HepG2 (cell line): ENCODE results near the gene PPP1R9A. TPM values are rescaled to one million over a fixed set of nuclear protein-coding genes. Genes with fewer than 3 reads are reported as not detected.

Source experiments
- BHLHE40 ChIP-seq: IDR thresholded peaks from 2 replicates; pipeline ENCODE4 v1.6.1; 2011; ENCODE audit warnings: low read length, improper control_type of control experiment
- CREB1 ChIP-seq, 2 experiments: fragments of 450-650 bp in 1 of 2; IDR thresholded peaks; 2 replicates each; pipeline ENCODE4 v1.6.1; 2016 to 2017; ENCODE audit warnings: control low read depth in 1 of 2, mild to moderate bottlenecking in 1 of 2, missing compliant biosample characterization in 1 of 2, missing genetic modification characterization in 1 of 2
- GABPA ChIP-seq, 2 experiments: IDR thresholded peaks; 2 replicates each; pipeline ENCODE4 v1.6.1; 2011 to 2016; ENCODE audit warnings: low read depth in 2 of 2, low read length in 1 of 2, missing biosample characterization in 1 of 2, missing genetic modification characterization in 1 of 2
- GZF1 ChIP-seq: sonication (generic); formaldehyde crosslinking; IDR thresholded peaks from 2 replicates; pipeline ENCODE4 v1.5.1; 2020; ENCODE audit warnings: mild to moderate bottlenecking, missing genetic modification reagents
- HES4 ChIP-seq: sonication (generic); formaldehyde crosslinking; IDR thresholded peaks from 2 replicates; pipeline ENCODE4 v1.9.0; 2021; ENCODE audit warnings: mild to moderate bottlenecking, missing genetic modification reagents, borderline replicate concordance
- KMT2B ChIP-seq: IDR thresholded peaks from 2 replicates; pipeline ENCODE4 v1.6.1; 2016; ENCODE audit warnings: missing genetic modification reagents, missing compliant biosample characterization
- NAIF1 ChIP-seq: sonication (generic); formaldehyde crosslinking; IDR thresholded peaks from 2 replicates; pipeline ENCODE4 v1.5.0; 2020; ENCODE audit warnings: mild to moderate bottlenecking, missing genetic modification reagents, borderline replicate concordance
- SNRNP70 ChIP-seq: fragments of 200-400 bp; formaldehyde crosslinking; IDR thresholded peaks from 2 replicates; pipeline ENCODE4 v1.6.1; 2017; ENCODE audit warnings: mild to moderate bottlenecking, low read depth, low read length, moderate library complexity
- STAG1 ChIP-seq: sonication (generic); formaldehyde crosslinking; IDR thresholded peaks from 2 replicates; pipeline ENCODE4 v1.4.0; 2020; ENCODE audit warnings: missing genetic modification reagents
- THAP7 ChIP-seq: sonication (generic); formaldehyde crosslinking; IDR thresholded peaks from 2 replicates; pipeline ENCODE4 v1.8.1; 2023; ENCODE audit warnings: mild to moderate bottlenecking, missing genetic modification reagents
- ZFP36 ChIP-seq: fragments of 150-350 bp; IDR thresholded peaks from 2 replicates; pipeline ENCODE4 v1.6.1; 2018; ENCODE audit warnings: borderline replicate concordance, low read length, low read depth; ENCODE audit not compliant: partially characterized antibody
- ZFY ChIP-seq: sonication (generic); formaldehyde crosslinking; IDR thresholded peaks from 2 replicates; pipeline ENCODE4 v1.4.0; 2020; ENCODE audit warnings: missing genetic modification reagents
- ZNF235 ChIP-seq: sonication (generic); formaldehyde crosslinking; IDR thresholded peaks from 2 replicates; pipeline ENCODE4 v1.8.1; 2023; ENCODE audit warnings: mild to moderate bottlenecking, missing genetic modification reagents, borderline replicate concordance
- ZNF276 ChIP-seq: sonication (generic); formaldehyde crosslinking; IDR thresholded peaks from 2 replicates; pipeline ENCODE4 v1.4.0; 2020; ENCODE audit warnings: mild to moderate bottlenecking, low read depth, missing genetic modification reagents
- ZNF724P ChIP-seq: sonication (generic); formaldehyde crosslinking; IDR thresholded peaks from 2 replicates; pipeline ENCODE4 v1.8.0; 2022; ENCODE audit warnings: missing genetic modification reagents, borderline replicate concordance
- ZNF737 ChIP-seq: sonication (generic); formaldehyde crosslinking; IDR thresholded peaks from 2 replicates; pipeline ENCODE4 v1.5.0; 2020; ENCODE audit warnings: missing genetic modification reagents, mild to moderate bottlenecking, borderline replicate concordance
- ZNF891 ChIP-seq: sonication (generic); formaldehyde crosslinking; IDR thresholded peaks from 2 replicates; pipeline ENCODE4 v1.5.0; 2020; ENCODE audit warnings: mild to moderate bottlenecking, missing genetic modification reagents
- polyA plus RNA-seq, 8 experiments: library from polyadenylated mRNA; depleted of rRNA in 3 of 8; stranded (reverse) in 7 of 8; unstranded in 1 of 8; fragments of >200 nt; fragmentation: Illumina TruSeq in 4 of 8; extraction: Trizol in 4 of 8; gene quantifications; 2 replicates each; pipeline versions ENCODE4 v1.2.1 to v1.2.3, GENCODE V29; 2011 to 2016; ENCODE audit warnings: low read depth in 4 of 8, missing spikeins in 1 of 8, mixed read lengths in 1 of 8; ENCODE audit not compliant: insufficient read depth in 1 of 8
- total RNA-seq, 5 experiments: library from RNA; depleted of rRNA; stranded (reverse); fragments of >200 nt; fragmentation: Illumina TruSeq; extraction: Trizol; gene quantifications; 2 replicates each; pipeline ENCODE4 v1.2.3, GENCODE V29; 2016; ENCODE audit warnings: low read depth in 1 of 5
- TF ChIP-seq, protein P1 (sequence below): IDR thresholded peaks from 2 replicates; pipeline ENCODE4 v1.6.1; 2012; ENCODE audit warnings: low read depth, low read length, improper control_type of control experiment
- TF ChIP-seq, protein P2 (sequence below): sonication (generic); formaldehyde crosslinking; IDR thresholded peaks from 2 replicates; pipeline ENCODE4 v1.5.0; 2020; ENCODE audit warnings: missing genetic modification reagents, mild to moderate bottlenecking, borderline replicate concordance
- TF ChIP-seq, protein P3 (sequence below): sonication (generic); formaldehyde crosslinking; IDR thresholded peaks from 2 replicates; pipeline ENCODE4 v1.9.0; 2022; ENCODE audit warnings: missing genetic modification reagents, mild to moderate bottlenecking, borderline replicate concordance

PPP1R9A gene
- total and polyA plus RNA-seq, 2 of the 13 experiments (the other 11 are each of a cell fraction or from before 2014, with no cell fraction given): 11.4 to 31.9 TPM

DNA sequence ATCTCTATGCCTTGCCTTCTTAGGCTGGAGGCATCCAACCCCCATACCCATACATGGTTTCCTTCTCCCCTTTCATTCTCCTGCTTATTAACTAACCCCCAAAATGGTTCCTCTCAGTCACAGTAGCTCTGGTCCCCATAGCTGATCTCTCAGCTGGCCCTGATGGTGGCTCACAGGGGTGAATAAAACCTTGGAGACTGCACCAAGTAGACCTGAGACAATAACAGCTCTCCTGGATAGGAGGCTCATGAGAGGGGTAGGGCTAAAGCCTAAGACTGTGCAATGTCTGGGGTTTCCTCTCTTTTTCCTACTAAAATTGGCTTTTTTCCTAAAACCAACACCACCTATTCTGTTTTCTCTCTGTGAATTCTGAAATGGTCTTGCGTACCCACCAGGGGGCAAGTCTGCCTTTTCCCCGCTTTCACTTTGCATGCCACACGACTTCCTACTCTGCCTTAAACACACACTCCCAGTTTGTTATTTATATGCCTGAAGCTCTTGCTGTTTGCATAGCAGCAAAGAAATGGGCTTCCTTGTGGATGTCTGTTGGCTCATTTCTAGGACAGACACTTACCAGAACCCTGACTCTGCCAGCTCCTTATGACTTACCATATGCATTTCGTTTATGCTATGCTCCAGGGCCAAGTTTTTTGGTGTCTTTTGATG, 435.4 kb downstream of the PPP1R9A start (continued):
- TF ChIP-seq ZNF276 (CRISPR knock-in tag) (no peak), ZNF235 (CRISPR knock-in tag) (no peak), GABPA (IDR thresholded peaks at IDR 0.05; ENCODE audit: low read depth, low read length) (no peak), GABPA (CRISPR knock-in tag; IDR thresholded peaks at IDR 0.05; ENCODE audit: low read depth) (no peak), CREB1 (IDR thresholded peaks at IDR 0.05) (no peak), CREB1 (CRISPR knock-in tag; IDR thresholded peaks at IDR 0.05) (no peak), ZNF724P (CRISPR knock-in tag) (no peak), GZF1 (CRISPR knock-in tag) (no peak), THAP7 (CRISPR knock-in tag) (no peak), STAG1 (CRISPR knock-in tag) (peak; percentile 69), ZNF737 (CRISPR knock-in tag) (no peak), NAIF1 (CRISPR knock-in tag) (no peak), ZNF891 (CRISPR knock-in tag) (no peak), ZFY (CRISPR knock-in tag) (no peak), BHLHE40 (no peak), HES4 (no peak), KMT2B (CRISPR knock-in tag) (no peak), ZFP36 (no peak), SNRNP70 (no peak)
- TF ChIP-seq, protein P1, sequence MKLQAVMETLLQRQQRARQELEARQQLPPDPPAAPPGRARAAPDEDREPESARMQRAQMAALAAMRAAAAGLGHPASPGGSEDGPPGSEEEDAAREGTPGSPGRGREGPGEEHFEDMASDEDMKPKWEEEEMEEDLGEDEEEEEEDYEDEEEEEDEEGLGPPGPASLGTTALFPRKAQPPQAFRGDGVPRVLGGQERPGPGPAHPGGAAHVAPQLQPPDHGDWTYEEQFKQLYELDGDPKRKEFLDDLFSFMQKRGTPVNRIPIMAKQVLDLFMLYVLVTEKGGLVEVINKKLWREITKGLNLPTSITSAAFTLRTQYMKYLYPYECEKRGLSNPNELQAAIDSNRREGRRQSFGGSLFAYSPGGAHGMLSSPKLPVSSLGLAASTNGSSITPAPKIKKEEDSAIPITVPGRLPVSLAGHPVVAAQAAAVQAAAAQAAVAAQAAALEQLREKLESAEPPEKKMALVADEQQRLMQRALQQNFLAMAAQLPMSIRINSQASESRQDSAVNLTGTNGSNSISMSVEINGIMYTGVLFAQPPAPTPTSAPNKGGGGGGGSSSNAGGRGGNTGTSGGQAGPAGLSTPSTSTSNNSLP: no peak
- TF ChIP-seq, protein P2, sequence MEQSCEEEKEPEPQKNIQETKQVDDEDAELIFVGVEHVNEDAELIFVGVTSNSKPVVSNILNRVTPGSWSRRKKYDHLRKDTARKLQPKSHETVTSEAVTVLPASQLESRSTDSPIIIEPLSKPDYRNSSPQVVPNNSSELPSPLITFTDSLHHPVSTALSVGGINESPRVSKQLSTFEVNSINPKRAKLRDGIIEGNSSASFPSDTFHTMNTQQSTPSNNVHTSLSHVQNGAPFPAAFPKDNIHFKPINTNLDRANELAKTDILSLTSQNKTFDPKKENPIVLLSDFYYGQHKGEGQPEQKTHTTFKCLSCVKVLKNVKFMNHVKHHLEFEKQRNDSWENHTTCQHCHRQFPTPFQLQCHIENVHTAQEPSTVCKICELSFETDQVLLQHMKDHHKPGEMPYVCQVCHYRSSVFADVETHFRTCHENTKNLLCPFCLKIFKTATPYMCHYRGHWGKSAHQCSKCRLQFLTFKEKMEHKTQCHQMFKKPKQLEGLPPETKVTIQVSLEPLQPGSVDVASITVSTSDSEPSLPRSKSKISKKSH: no peak
- TF ChIP-seq, protein P3, sequence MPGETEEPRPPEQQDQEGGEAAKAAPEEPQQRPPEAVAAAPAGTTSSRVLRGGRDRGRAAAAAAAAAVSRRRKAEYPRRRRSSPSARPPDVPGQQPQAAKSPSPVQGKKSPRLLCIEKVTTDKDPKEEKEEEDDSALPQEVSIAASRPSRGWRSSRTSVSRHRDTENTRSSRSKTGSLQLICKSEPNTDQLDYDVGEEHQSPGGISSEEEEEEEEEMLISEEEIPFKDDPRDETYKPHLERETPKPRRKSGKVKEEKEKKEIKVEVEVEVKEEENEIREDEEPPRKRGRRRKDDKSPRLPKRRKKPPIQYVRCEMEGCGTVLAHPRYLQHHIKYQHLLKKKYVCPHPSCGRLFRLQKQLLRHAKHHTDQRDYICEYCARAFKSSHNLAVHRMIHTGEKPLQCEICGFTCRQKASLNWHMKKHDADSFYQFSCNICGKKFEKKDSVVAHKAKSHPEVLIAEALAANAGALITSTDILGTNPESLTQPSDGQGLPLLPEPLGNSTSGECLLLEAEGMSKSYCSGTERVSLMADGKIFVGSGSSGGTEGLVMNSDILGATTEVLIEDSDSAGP: no peak
